Measurements from ENCODE around the gene GGA1.

GRCh38 chr22:37599153-37599552 is 9.5 kb upstream of the GGA1 start:
- no peak for TF ChIP-seq CTCF (IDR thresholded peaks at IDR 0.05)
- no peak for TF ChIP-seq POLR2A (IDR thresholded peaks at IDR 0.05)
- TF ChIP-seq POLR2AphosphoS5 (IDR thresholded peaks at IDR 0.05) = no peak

All from breast epithelium (tissue), 3 donors.